GM12874 (cell line): Measurements from ENCODE around the gene BSN.

Source experiments
- CTCF ChIP-seq: IDR thresholded peaks from 2 replicates; pipeline ENCODE4 v1.5.1; 2011; ENCODE audit warnings: low read depth, mild to moderate bottlenecking, control low read depth, low read length, moderate library complexity; ENCODE audit not compliant: insufficient read depth

Gene BSN

GRCh38 chr3:49664300-49664699 lies 110.0 kb downstream of the BSN start:
- no peak for TF ChIP-seq CTCF

GRCh38 chr3:49665822-49666519 lies 111.7 kb downstream of the BSN start:
- TF ChIP-seq CTCF = no peak

- no peak for TF ChIP-seq CTCF
Measured at GRCh38 chr3:49666592-49666991, 112.3 kb downstream of the BSN start.

GRCh38 chr3:49667701-49668413 lies 113.6 kb downstream of the BSN start:
- no peak for TF ChIP-seq CTCF

GRCh38 chr3:49668414-49668797 lies 114.1 kb downstream of the BSN start:
- no peak for TF ChIP-seq CTCF

GRCh38 chr3:49668861-49669260 lies 114.6 kb downstream of the BSN start:
- TF ChIP-seq CTCF = no peak

- TF ChIP-seq CTCF = no peak
Measured at GRCh38 chr3:49669352-49669751, 115.1 kb downstream of the BSN start.
